ENCODE measurements around the gene BRD1.
"Not testable (repeated sequence)": the region's sequence is repeated elsewhere in the genome, so short reads cannot be mapped to it uniquely, and the experiment has no call there.

BRD1 gene

DNA sequence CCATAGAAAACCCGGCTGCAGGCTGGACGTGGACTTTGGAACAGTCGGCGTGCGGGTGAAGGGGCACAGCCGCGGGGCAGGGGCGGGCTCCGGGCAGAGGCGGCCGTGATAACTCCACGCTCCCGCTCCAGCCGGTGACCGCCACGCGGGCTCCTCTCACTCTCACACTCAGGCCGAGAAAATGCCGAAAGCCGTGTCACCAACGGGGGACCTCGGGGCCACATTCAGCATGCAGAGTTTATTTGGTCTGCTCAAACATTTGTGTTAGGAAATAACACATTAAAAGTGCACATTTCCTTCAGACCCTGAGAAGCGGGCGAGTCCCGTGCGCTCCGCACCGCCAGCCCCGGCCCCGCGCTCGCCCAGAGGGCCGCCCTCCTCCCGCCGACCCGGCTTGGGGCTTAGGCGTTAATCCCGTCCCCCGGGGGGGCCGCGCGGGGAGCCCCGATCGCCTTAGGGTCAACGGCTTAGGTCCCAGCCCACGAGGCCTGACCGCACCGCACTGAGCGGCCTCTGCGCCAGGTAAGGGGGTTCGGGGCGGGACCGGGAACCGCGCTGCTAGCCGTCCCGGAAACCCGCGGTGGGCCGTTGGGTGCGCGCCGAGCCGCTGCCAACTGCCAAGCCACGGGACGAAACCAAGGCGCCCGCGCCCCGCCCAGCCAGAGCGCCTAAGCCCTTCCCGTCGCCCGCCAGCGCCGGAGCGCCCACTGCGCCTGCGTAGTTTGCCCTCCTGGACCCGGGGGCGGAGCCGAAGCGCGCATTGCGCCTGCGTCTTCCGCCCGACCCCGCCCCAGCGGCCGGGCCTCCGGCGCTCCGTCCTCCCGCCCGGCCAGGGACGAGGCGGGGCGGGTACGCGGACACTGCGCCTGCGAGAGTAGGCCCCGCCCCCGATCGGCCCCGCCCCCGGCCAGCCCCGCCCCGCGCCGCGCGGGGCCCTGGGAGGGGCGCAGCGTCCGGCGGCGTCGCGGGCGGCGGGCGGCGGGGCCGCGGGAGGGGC lies 25.5 kb upstream of the BRD1 start, which contains the start of gene ZBED4:
ZBED4 (plus strand) TSS at position 947 of the 997 bp plus-strand sequence. CDS start 29,819 bp downstream, outside the sequence.
- DNase-seq: peak; percentile 76

- not testable (repeated sequence) for DNase-seq
Observed at GRCh38 chr22:49852568-49852897, 24.9 kb upstream of the BRD1 start.

DNA sequence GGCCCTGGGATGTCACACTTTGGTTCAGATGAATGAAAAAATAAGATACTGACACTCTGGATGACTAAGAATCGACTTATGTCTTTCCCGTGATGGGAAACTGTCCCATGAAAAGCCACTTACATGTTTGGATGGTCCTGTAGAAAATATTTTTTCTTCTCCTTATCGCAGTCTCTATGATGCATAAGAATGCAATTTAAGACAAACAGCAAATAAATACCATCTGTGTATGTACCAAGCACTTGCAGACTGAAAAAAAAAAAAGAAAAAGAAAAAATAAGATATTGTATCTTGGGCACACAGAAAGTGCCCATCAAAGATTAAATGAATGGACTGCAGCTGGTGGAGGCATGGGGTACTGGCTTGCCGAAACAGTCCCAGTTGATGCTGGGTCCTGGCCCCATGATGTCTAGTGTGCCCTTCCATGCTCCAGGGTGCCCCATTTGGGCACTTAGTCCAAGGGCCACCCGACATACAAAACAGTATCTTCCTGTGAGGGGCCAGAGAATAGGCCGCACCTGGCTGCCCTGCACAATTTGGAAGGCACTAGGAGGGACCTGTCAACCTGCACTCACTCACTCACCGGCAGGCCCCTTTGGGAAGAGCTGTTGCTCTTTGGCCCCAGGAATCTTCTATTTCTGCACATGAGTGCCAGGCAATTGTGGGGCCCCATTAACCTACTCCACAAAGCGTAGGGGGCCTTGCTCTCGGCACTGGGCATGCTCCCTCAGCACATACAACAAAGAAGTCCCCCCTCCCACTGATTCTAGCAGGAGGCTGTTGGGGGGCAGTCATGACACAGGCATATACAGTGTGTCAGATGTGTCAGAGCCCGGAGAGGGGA lies 23.5 kb upstream of the BRD1 start:
- no peak for DNase-seq

DNA sequence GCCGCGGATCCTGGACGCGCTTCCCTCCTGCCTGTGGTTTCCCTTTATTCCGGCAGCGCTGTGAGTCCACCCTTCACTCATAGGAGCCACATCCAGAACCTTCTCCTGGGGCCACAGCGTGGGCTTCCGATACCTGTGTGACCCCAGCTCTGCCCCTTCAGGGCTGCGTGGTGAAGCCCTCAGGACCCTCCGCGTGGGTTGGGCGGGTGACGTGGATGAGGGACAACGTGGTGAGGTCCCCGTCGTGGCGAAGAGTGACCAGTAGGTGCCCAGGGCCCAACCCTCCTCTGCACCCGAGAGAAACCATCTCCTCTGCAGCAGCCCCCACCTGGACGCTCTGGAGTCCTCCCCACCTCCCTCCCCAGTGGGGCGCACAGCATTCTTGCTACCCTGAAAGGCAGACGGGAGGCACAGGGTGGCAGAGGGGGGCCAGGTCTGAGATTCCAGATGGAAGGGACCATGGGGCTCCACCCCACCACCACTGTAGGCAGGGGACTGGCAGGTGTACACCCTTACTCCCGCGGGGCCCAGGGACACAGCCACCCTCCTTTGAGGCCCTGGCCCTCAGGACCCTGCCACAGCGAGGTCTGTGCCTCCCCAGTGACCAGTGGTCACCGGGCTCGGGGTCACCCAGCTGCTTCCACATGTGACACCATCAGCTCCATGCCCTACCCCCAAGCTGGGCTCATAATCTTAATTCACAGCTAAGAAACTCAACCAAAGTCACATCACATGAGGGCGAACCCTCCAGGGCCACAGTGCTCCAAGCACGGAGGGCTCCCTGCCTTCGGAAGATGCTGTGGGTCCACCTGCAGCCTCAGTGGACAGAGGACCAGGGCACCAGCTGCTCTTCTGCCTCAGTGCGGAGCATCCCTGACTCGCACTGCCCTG lies 22.6 kb upstream of the BRD1 start:
- DNase-seq: no peak

DNA sequence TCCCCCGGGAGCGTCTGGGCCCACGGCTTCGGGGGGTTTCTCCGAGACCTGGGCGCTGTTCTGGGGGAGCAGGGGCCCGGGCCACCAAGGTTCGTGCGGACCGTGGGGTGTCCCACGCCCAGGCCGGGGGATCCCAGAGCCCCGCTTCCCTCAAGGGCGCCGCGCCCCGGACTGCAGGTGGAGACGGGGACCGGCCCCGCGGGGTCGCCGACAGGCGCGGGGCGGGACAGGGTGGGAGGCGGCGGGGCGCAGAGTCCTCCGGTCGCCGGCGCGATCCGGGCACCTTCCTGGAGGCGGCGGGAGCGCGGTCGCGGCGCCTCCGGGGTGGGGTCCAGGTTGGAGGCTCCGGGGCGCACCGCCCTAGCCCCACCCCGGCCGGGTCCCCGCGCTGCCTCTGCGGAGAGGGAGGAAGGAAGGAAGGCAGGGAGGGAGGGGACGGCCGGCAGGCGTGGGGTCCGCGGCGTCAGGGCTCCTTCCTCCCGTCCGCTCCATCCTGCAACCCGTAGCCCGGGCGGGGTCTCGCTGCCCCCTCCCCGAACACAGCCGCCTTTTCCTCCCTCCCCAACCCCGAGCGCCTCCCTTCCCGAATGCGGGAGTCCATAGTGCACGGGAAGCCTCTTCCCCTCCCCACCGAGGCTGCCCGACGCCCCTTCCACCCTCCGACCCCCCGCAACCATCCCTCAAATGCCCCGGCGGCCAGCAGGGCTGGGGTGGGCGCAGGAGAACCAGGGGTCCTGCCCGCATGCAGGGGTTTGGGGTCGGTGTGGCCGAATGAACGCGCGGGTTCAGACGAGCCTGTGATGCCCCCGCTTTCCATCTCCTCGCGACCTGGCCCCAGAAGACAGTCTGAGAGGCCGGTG lies 21.7 kb upstream of the BRD1 start:
- no peak for DNase-seq

DNA sequence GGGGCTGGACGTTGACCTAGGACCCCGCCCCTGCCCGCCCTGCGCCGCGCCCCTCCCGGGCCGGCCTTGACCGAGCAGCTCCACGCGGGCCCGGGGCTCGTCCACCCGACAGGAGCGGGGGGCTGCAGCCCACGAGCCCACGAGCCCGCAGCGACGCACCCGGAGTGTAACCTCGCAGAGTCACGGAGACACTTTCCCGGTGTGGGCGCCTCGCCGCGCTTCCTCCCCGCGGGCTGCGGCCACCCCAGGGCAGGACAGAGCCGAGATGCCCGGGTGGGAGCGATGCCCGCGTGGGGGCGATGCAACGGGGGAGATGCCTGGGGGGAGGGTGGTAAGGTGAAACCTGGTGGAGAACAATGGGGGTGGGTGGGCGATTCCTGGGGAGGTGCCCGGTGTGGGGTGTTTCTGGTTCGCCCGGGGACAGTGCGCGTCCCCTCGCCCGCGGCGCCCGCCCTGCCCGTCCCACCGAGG lies 21.1 kb upstream of the BRD1 start:
- DNase-seq: no peak

- no peak for DNase-seq
Observed at GRCh38 chr22:49847751-49848689, 20.3 kb upstream of the BRD1 start.

DNA sequence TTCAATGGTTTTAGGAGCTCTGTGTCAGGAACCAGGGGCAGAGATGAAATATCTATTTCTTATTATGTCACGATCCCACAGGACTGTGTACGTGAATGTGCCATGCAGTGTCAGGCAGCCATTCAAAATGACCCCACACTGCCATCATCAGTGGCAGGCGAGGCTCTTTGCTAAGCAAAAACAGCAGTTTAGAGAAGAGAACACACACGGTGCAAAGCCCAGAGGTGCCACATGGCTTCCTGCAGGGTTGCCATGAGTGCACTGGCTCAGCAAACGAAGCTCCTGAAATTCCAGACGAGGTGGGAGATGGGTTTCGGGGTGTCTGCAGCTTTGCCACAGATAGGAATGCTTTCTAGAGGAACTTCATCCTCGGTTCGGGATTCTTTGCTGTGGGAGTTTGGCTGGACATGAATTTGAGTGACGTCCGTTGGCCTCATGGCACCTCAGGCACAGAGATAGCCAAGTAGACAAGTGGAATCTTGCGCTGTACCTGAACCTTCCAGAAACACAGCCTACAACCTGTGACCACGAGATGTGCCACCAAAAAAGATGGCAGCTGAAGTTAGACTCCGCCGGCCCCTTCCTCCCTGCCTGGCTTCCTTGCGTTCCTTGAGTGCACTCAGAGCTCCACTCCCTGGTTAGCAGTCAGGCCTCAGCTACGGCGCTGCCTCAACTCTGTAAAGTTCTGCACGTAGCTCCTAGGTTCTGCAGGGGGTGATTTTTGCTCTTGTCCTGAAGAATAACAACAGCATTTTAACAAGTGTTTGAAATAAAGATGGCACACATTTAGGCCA lies 18.2 kb upstream of the BRD1 start:
- DNase-seq: no peak

DNA sequence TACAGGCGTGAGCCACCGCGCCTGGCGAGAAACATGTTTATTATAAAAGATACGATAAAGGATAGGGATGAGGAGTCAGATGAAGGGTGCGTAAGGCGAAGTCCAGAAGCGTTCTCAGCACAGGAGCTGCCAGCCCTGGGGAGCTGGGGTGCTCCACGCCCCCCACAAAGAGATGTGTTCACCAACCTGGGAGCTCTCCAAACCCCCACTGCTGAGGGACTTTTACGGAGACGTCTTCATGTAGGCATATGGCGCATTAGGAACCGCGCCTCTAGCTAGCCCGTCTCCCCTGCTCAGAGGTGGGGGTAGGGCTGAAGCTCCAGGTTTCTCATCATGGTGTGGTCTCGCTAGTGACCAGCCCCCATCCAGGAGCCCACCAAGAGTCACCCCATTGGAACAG lies 17.6 kb upstream of the BRD1 start:
- DNase-seq: no peak

- DNase-seq: no peak
Observed at GRCh38 chr22:49838771-49839717, 11.4 kb upstream of the BRD1 start.

GRCh38 chr22:49833340-49834007 lies 5.8 kb upstream of the BRD1 start:
- no peak for DNase-seq

- no peak for DNase-seq
Observed at GRCh38 chr22:49829044-49829853, 1.6 kb upstream of the BRD1 start.

DNA sequence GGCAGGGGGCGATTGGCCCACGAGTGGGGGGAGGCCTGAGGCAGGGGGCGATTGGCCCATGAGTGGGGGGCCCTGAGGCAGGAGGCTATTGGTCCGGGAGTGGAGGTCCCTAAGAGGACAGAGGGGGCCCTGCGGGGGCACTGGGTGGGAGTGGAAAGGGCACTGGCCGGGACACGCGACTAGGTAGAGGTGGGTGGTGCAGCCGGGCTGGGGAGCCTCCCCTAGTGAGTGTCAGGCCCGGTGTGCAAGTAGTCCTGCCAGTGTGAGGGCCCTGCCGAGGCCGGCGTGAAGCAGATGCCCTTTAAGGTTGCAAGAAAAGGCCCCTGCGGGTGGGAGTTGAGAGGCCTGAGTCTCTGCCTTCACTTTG lies 909 bp upstream of the BRD1 start:
- no peak for DNase-seq

DNA sequence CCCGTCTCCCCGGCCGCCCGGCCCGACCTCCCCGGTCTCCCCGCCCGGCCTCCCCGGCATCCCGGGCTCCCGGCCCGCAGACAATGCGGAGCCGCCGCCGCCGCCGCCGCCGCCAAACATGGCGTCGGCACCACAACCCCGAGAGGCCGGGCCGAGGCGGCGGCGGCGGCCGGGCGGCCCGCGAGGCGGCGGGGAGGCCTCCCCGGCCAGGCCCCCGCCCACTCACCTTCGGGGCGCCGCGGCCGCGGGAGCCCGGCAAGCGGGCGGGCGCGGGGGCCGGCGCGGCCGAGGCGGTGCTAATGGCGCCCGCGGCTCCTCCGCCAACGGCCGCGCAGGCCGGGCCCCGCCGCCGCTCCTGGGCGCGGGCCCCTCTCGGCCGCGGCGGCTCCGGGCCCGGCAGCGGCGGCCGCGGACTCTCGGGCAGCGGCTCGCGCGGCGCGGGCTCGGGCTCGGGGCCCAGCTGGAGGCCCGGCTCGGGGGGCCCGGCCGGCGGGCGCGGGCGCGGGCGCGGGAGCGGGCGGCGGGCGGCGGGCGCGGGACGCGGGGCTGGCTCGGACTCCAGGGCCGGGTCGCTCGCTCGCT lies 311 bp downstream of the BRD1 start:
- no peak for DNase-seq

DNA sequence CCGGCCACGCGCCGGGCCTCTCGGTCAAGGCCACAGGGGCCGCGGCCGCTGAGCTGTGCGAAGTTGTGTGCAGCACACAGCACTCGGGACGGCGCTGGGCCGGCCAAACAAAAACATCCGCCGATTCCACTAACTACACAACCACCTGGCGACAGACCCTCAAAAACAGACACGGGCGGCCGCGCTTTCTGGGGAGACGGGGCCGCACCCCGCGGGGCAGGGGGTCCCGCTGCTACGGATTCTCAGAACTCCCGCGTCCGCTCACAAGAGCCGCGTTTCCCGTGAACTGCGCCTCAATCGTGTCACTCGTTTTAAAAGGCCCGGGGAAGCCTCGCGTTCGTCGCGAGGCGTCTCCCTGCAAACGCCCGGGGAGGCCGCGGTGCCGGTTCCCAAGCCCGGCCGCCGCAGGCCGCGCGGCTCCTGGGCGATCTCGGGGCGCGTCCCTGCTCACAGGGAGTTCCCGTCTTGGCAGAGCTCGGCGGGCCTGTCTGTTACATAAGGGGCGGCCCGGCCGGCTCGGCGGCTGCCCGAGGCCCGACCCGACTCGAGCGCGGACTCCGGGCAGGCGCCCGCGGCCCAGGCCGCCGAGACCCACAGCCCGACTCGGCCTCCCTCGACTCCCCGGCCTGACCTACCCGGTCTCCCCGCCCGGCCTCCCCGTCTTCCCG lies 936 bp downstream of the BRD1 start:
- DNase-seq: no peak
